A673 (cell line): Measurements from ENCODE around the gene GRIK2. TPM values are rescaled to one million over a fixed set of nuclear protein-coding genes. Genes with fewer than 3 reads are reported as not detected.

Source experiments
- BruUV-seq: library from RNA; stranded (reverse); fragments of 400-500 nt; replicated peaks from 2 replicates; lab custom pipeline; 2021; lab: Mats Ljungman, UMichigan
- CTCF ChIA-PET: fragments of 300-600 bp; sonication (Branson Sonifier 250); formaldehyde crosslinking; loops from one replicate; lab custom pipeline; 2022; ENCODE audit warnings: antibody characterized with exemption; lab: Charles Lee
- POLR2A ChIA-PET: fragments of 300-600 bp; sonication (Branson Sonifier 250); formaldehyde crosslinking; loops from one replicate; lab custom pipeline; 2022; ENCODE audit warnings: antibody characterized with exemption; ENCODE audit not compliant: low non-redundant PET; lab: Charles Lee
- DNase-seq: peaks from one replicate; pipeline ENCODE4 v3.0.0-alpha.2; 2015; ENCODE audit warnings: low spot score
- H3K27ac ChIP-seq: fragments of 200-600 bp; sonication (generic); 2 replicates; pipeline ENCODE4 v1.5.1; 2016; ENCODE audit warnings: mixed run types, low read depth, mild to moderate bottlenecking, mixed read lengths, antibody characterized with exemption, low read length; ENCODE audit not compliant: poor library complexity, severe bottlenecking
- H3K27me3 ChIP-seq: fragments of 200-600 bp; sonication (generic); replicated peaks from 2 replicates; pipeline ENCODE4 v1.6.1; 2017; ENCODE audit warnings: mixed run types, low read depth, mild to moderate bottlenecking, mixed read lengths, antibody characterized with exemption, low read length; ENCODE audit not compliant: insufficient read depth, poor library complexity
- H3K36me3 ChIP-seq: fragments of 200-600 bp; sonication (generic); 2 replicates; pipeline ENCODE4 v1.6.1; 2016; ENCODE audit warnings: mixed run types, mild to moderate bottlenecking, mixed read lengths, antibody characterized with exemption, low read length; ENCODE audit not compliant: insufficient read depth, poor library complexity, severe bottlenecking
- H3K4me1 ChIP-seq: fragments of 200-600 bp; sonication (generic); 2 replicates; pipeline ENCODE4 v1.6.1; 2017; ENCODE audit warnings: mixed run types, mild to moderate bottlenecking, mixed read lengths, antibody characterized with exemption, low read length; ENCODE audit not compliant: insufficient read depth, poor library complexity, severe bottlenecking
- H3K4me3 ChIP-seq: fragments of 200-600 bp; sonication (generic); 2 replicates; pipeline ENCODE4 v1.5.1; 2016; ENCODE audit warnings: low read depth, mixed run types, mild to moderate bottlenecking, mixed read lengths, low read length; ENCODE audit not compliant: poor library complexity, severe bottlenecking
- H3K9me3 ChIP-seq: fragments of 200-600 bp; sonication (generic); 2 replicates; pipeline ENCODE4 v1.6.1; 2016; ENCODE audit warnings: mixed run types, low read depth, mild to moderate bottlenecking, mixed read lengths, antibody characterized with exemption, low read length; ENCODE audit not compliant: poor library complexity, severe bottlenecking
- EZH2 ChIP-seq: fragments of 200-600 bp; sonication (generic); IDR thresholded peaks from 2 replicates; pipeline ENCODE4 v1.6.1; 2017; ENCODE audit warnings: borderline replicate concordance, low read depth, mild to moderate bottlenecking, mixed read lengths, antibody characterized with exemption, low read length; ENCODE audit not compliant: poor library complexity, severe bottlenecking
- intact Hi-C: fragments of 100-400 bp; cut with micrococcal nuclease; formaldehyde crosslinking; loops from one replicate; pipeline ENCODE4 v1.10.0; 2022; ENCODE audit not compliant: unreplicated experiment
- total RNA-seq: library from RNA; stranded (reverse); gene quantifications from 2 replicates; pipeline ENCODE4 v1.2.3, GENCODE V29; 2021
- TF ChIP-seq, protein P1 (sequence below): fragments of 300-800, 200-600 bp; sonication (generic); conservative IDR thresholded peaks from 2 replicates; pipeline ENCODE4 v1.5.1; 2017; ENCODE audit warnings: low read depth, mild to moderate bottlenecking, antibody characterized with exemption, low read length, moderate library complexity, mixed read lengths

GRIK2 gene
- total RNA-seq, 1 experiment from 2014 or later: 62.1 TPM

DNA sequence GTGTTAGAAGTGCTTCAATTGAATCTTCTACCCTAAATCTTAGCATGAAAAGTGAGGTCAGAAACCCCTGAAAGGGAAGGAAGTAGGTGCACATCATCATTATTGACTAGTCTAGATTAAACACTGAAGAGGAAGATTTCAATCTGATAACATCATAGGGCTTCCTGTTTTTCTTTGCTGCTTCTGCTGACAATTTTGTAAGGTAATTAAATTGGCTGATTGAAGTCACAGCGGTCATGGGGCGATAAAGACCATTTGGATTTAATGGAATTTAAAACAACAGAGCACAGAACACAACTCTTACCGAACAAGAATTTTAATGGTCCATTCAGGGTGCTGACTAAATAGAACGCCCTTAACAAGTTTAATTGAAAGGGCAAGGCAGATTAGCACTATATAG, 11.3 kb downstream of the GRIK2 start:
- H3K36me3 ChIP-seq: peaks cover 10% of the 10 kb centered on the region
- BruUV-seq: no TSS peak
- ChIA-PET CTCF (no interaction called here), POLR2A (no interaction called here)
- no peaks in the 10 kb centered on the region for H3K27me3 ChIP-seq
- no peaks in the 10 kb centered on the region for H3K9me3 ChIP-seq
- intact Hi-C loops: no loop called here
- peaks cover 17% of the 10 kb centered on the region for H3K4me1 ChIP-seq
- no peak for TF ChIP-seq EZH2
- TF ChIP-seq, protein P1, sequence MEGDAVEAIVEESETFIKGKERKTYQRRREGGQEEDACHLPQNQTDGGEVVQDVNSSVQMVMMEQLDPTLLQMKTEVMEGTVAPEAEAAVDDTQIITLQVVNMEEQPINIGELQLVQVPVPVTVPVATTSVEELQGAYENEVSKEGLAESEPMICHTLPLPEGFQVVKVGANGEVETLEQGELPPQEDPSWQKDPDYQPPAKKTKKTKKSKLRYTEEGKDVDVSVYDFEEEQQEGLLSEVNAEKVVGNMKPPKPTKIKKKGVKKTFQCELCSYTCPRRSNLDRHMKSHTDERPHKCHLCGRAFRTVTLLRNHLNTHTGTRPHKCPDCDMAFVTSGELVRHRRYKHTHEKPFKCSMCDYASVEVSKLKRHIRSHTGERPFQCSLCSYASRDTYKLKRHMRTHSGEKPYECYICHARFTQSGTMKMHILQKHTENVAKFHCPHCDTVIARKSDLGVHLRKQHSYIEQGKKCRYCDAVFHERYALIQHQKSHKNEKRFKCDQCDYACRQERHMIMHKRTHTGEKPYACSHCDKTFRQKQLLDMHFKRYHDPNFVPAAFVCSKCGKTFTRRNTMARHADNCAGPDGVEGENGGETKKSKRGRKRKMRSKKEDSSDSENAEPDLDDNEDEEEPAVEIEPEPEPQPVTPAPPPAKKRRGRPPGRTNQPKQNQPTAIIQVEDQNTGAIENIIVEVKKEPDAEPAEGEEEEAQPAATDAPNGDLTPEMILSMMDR: no peak
- H3K4me3 ChIP-seq: no peak overlapping the region
- no peak overlapping the region for H3K27ac ChIP-seq
- DNase-seq: peak; percentile 72

DNA sequence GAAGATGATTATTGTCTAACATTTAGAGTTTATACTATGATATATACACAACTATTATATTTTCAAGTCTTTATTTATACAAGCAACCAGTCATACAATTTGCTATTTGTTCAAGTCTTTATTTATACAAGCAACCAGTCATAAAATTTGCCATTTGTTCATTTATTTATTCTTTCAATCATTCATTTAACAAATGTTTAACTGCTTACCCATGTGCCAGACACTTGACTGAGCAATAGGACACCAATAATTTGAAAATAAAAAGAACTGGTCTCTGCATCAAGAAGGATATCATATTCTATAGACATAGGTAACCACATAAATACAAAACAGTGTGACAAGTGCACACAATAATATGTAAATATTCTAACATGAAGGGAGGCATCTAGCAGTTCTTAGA, 20.3 kb downstream of the GRIK2 start:
- DNase-seq: no peak
- H3K36me3 ChIP-seq: no peaks in the 10 kb centered on the region
- no peaks in the 10 kb centered on the region for H3K9me3 ChIP-seq
- H3K4me1 ChIP-seq: no peaks in the 10 kb centered on the region
- no TSS peak for BruUV-seq
- no peak overlapping the region for H3K27ac ChIP-seq
- POLR2A ChIA-PET: no interaction called here
- no peaks in the 10 kb centered on the region for H3K27me3 ChIP-seq
- intact Hi-C loops: no loop called here
- no peak for TF ChIP-seq EZH2
- TF ChIP-seq, protein P1: no peak
- CTCF ChIA-PET: no interaction called here
- H3K4me3 ChIP-seq: no peak overlapping the region

DNA sequence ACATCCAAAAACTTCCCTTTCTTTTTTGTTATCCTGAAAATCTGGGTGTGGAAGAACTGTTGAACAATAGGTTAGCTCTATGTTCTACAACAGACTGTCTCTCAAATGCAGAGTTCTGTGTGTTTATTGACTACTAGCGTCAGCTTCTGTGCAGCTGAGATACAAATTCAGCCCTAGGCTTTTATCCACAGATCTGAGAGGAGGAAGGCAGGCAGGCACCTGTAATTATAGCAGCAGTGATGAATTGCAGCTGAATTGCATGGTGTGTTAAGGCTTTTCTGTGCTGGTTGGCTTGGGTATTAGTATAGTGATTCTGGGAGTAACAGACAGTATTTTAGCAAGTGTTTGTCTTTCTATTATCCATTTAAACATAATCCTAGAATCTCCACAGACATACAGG, 24.4 kb downstream of the GRIK2 start:
- ChIA-PET POLR2A (no interaction called here), CTCF (no interaction called here)
- H3K27me3 ChIP-seq: no peaks in the 10 kb centered on the region

More for the DNA sequence above, 24.4 kb downstream of the GRIK2 start:
- no peak for DNase-seq
- H3K27ac ChIP-seq: no peak overlapping the region
- intact Hi-C loops: no loop called here
- H3K9me3 ChIP-seq: no peaks in the 10 kb centered on the region
- TF ChIP-seq, protein P1: no peak
- TF ChIP-seq EZH2: no peak
- H3K4me1 ChIP-seq: no peaks in the 10 kb centered on the region
- no TSS peak for BruUV-seq
- H3K4me3 ChIP-seq: no peak overlapping the region
- H3K36me3 ChIP-seq: no peaks in the 10 kb centered on the region
